K562 (cell line): ENCODE results near the gene SHC1. TPM values are rescaled to one million over a fixed set of nuclear protein-coding genes. Genes with fewer than 3 reads are reported as not detected.

Experiments
- ATF1 ChIP-seq, 2 experiments: fragments of 450-650 bp in 1 of 2; IDR thresholded peaks; 2 replicates each; pipeline ENCODE4 v1.6.1; 2016; ENCODE audit warnings: missing compliant biosample characterization in 1 of 2, missing genetic modification characterization in 1 of 2
- BACH1 ChIP-seq: fragments of 200-800 bp; sonication (Bioruptor generic); IDR thresholded peaks from 2 replicates; pipeline ENCODE4 v1.6.1; 2016; ENCODE audit warnings: missing genetic modification characterization, missing compliant biosample characterization
- FIP1L1 ChIP-seq: fragments of 200-400 bp; formaldehyde crosslinking; IDR thresholded peaks from 2 replicates; pipeline ENCODE4 v1.6.1; 2018; ENCODE audit warnings: mild to moderate bottlenecking, low read depth, low read length; ENCODE audit not compliant: poor library complexity, severe bottlenecking
- GATA2 ChIP-seq: sonication (generic); formaldehyde crosslinking; IDR thresholded peaks from 2 replicates; pipeline ENCODE4 v1.4.0; 2020; ENCODE audit warnings: mild to moderate bottlenecking, missing genetic modification reagents
- HNRNPUL1 ChIP-seq: fragments of 200-400 bp; formaldehyde crosslinking; IDR thresholded peaks from 2 replicates; pipeline ENCODE4 v1.6.1; 2017; ENCODE audit warnings: low read length
- ILF3 ChIP-seq: fragments of 450-650 bp; IDR thresholded peaks from 2 replicates; pipeline ENCODE4 v1.6.1; 2018; ENCODE audit warnings: antibody characterized with exemption, mild to moderate bottlenecking, moderate library complexity, borderline replicate concordance
- NBN ChIP-seq: fragments of 450-650 bp; IDR thresholded peaks from 2 replicates; pipeline ENCODE4 v1.6.1; 2016; ENCODE audit warnings: low read depth, mild to moderate bottlenecking
- RBM15 ChIP-seq: fragments of 200-400 bp; formaldehyde crosslinking; IDR thresholded peaks from 2 replicates; pipeline ENCODE4 v1.6.1; 2018; ENCODE audit warnings: mild to moderate bottlenecking, low read length, moderate library complexity; ENCODE audit not compliant: insufficient read depth
- SIX5 ChIP-seq, 2 experiments: IDR thresholded peaks; 2 replicates each; pipeline ENCODE4 v1.6.1; 2011; ENCODE audit warnings: low read length in 2 of 2, borderline replicate concordance in 1 of 2, low read depth in 1 of 2, mild to moderate bottlenecking in 1 of 2, moderate library complexity in 1 of 2; ENCODE audit not compliant: insufficient read depth in 1 of 2
- SMARCC2 ChIP-seq: fragments of 450-650 bp; IDR thresholded peaks from 2 replicates; pipeline ENCODE4 v1.6.1; 2017; ENCODE audit warnings: antibody characterized with exemption, moderate library complexity, mild to moderate bottlenecking, low read depth
- ZC3H8 ChIP-seq: fragments of 450-650 bp; IDR thresholded peaks from 2 replicates; pipeline ENCODE4 v1.6.1; 2017
- ZKSCAN3 ChIP-seq: fragments of 250-450 bp; sonication (Bioruptor Pico); IDR thresholded peaks from 2 replicates; pipeline ENCODE4 v1.4.0; 2020
- ZNF165 ChIP-seq: fragments of 250-450 bp; sonication (Bioruptor Pico); IDR thresholded peaks from 2 replicates; pipeline ENCODE4 v1.4.0; 2020; ENCODE audit warnings: borderline replicate concordance
- ZNF436 ChIP-seq: fragments of 250-450, 450-650 bp; sonication (Bioruptor Pico); formaldehyde crosslinking; IDR thresholded peaks from 2 replicates; pipeline ENCODE4 v1.7.0; 2020; ENCODE audit warnings: mild to moderate bottlenecking
- polyA plus RNA-seq, 8 experiments: library from polyadenylated mRNA; depleted of rRNA in 4 of 8; stranded (reverse) in 5 of 8; unstranded in 3 of 8; fragments of >200 nt; fragmentation: Nextera tagmentation in 2 of 8; fragmentation: Illumina TruSeq in 1 of 8; extraction: Ambion mirVana in 2 of 8; extraction: Trizol in 1 of 8; gene quantifications; 2 replicates each; pipeline versions ENCODE4 v1.2.1 to v1.2.3, GENCODE V29; 2011 to 2014; ENCODE audit warnings: inconsistent platforms in 1 of 8, missing spikeins in 1 of 8
- total RNA-seq, 7 experiments: library from RNA; depleted of rRNA in 6 of 7; stranded (reverse); fragments of >200 nt in 6 of 7; fragmentation: Illumina TruSeq in 2 of 7; extraction: Trizol in 2 of 7; gene quantifications; 2 replicates each; pipeline versions ENCODE4 v1.2.1 to v1.2.3, GENCODE V29; 2011 to 2021; ENCODE audit warnings: low replicate concordance in 1 of 7
- TF ChIP-seq, protein P1 (sequence below): fragments of 450-650 bp; formaldehyde crosslinking; IDR thresholded peaks from 2 replicates; pipeline ENCODE4 v1.4.0; 2020; ENCODE audit warnings: mild to moderate bottlenecking, moderate library complexity
- TF ChIP-seq, protein P2 (sequence below): fragments of 200-800 bp; sonication (Bioruptor generic); IDR thresholded peaks from 2 replicates; pipeline ENCODE4 v1.6.1; 2017; ENCODE audit warnings: missing genetic modification characterization, missing compliant biosample characterization
- TF ChIP-seq, protein P3 (sequence below), 3 experiments: fragments of 200-800 bp in 1 of 3; fragments of 250-450 bp in 1 of 3; fragments of 450-650 bp in 1 of 3; sonication (Bioruptor Pico) in 1 of 3; sonication (Bioruptor generic) in 1 of 3; formaldehyde crosslinking in 1 of 3; IDR thresholded peaks; 2 replicates each; pipeline versions ENCODE4 v1.6.1 to v1.8.0; 2016 to 2022; ENCODE audit warnings: mild to moderate bottlenecking in 2 of 3, missing genetic modification characterization in 2 of 3, missing compliant biosample characterization in 1 of 3, moderate library complexity in 1 of 3

Gene SHC1
- total and polyA plus RNA-seq, 9 of the 15 experiments (the other 6 are each of a cell fraction or from before 2014, with no cell fraction given): 4.1 to 113 (median 51.9) TPM

DNA sequence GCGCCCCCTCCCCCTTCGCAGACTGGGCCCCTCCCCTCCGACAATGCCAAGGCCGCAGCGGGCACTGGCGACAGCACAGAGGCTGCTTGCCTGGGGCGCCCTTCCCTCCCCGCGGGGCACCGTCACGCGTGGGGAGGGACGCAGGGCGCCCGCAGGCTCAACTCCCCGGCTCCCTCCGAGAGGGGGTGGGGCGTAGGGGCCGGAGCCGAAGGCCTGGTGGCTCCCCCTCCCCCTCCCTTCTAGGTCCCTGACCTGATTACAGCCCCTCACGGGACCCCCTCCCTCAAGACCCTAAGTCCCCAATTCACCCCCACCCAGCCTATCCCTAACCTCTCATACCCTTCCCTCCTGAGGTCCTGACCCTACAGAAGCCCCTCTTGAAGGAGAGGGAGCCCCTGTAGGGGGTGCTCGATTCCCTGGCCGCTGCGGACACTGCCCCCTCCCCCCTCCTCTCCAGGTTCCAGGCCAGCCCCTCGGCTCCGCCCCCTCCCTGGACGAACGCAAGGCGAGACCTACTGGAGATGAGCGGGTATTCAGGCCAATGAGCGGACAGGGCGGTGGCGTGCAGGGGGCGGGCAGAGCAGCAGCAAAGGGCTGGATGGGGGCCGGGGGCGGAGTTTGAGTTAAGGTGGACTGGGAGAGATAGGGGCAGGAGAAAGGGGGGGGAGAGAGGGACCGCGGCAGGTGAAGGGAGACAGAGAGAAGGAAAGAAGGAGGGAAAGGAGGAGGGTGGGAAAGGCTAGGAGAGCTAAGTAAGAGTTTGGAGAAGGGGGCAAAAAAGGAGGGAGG lies 31.3 kb upstream of the SHC1 start (continued):
- TF ChIP-seq ZNF165 (CRISPR knock-in tag) (no peak), RBM15 (no peak), NBN (peak; percentile 88), SMARCC2 (no peak), ZC3H8 (no peak), ATF1 (CRISPR knock-in tag; IDR thresholded peaks at IDR 0.05) (no peak), ATF1 (tag; IDR thresholded peaks at IDR 0.05) (peak; percentile 42), BACH1 (tag) (no peak), FIP1L1 (no peak), ZKSCAN3 (CRISPR knock-in tag) (no peak), HNRNPUL1 (no peak), ILF3 (no peak), GATA2 (CRISPR knock-in tag) (no peak), ZNF436 (CRISPR knock-in tag) (no peak), SIX5 (IDR thresholded peaks at IDR 0.05; ENCODE audit: borderline replicate concordance in 1 of 2, insufficient read depth in 1 of 2, low read depth in 1 of 2, low read length in 2 of 2) (no peak)
- TF ChIP-seq, protein P1, sequence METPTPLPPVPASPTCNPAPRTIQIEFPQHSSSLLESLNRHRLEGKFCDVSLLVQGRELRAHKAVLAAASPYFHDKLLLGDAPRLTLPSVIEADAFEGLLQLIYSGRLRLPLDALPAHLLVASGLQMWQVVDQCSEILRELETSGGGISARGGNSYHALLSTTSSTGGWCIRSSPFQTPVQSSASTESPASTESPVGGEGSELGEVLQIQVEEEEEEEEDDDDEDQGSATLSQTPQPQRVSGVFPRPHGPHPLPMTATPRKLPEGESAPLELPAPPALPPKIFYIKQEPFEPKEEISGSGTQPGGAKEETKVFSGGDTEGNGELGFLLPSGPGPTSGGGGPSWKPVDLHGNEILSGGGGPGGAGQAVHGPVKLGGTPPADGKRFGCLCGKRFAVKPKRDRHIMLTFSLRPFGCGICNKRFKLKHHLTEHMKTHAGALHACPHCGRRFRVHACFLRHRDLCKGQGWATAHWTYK: peak; percentile 50; the same call in 1 of the 2 replicates
- TF ChIP-seq, protein P2, sequence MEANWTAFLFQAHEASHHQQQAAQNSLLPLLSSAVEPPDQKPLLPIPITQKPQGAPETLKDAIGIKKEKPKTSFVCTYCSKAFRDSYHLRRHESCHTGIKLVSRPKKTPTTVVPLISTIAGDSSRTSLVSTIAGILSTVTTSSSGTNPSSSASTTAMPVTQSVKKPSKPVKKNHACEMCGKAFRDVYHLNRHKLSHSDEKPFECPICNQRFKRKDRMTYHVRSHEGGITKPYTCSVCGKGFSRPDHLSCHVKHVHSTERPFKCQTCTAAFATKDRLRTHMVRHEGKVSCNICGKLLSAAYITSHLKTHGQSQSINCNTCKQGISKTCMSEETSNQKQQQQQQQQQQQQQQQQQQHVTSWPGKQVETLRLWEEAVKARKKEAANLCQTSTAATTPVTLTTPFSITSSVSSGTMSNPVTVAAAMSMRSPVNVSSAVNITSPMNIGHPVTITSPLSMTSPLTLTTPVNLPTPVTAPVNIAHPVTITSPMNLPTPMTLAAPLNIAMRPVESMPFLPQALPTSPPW (CRISPR knock-in tag): peak; percentile 81
- TF ChIP-seq, protein P3, sequence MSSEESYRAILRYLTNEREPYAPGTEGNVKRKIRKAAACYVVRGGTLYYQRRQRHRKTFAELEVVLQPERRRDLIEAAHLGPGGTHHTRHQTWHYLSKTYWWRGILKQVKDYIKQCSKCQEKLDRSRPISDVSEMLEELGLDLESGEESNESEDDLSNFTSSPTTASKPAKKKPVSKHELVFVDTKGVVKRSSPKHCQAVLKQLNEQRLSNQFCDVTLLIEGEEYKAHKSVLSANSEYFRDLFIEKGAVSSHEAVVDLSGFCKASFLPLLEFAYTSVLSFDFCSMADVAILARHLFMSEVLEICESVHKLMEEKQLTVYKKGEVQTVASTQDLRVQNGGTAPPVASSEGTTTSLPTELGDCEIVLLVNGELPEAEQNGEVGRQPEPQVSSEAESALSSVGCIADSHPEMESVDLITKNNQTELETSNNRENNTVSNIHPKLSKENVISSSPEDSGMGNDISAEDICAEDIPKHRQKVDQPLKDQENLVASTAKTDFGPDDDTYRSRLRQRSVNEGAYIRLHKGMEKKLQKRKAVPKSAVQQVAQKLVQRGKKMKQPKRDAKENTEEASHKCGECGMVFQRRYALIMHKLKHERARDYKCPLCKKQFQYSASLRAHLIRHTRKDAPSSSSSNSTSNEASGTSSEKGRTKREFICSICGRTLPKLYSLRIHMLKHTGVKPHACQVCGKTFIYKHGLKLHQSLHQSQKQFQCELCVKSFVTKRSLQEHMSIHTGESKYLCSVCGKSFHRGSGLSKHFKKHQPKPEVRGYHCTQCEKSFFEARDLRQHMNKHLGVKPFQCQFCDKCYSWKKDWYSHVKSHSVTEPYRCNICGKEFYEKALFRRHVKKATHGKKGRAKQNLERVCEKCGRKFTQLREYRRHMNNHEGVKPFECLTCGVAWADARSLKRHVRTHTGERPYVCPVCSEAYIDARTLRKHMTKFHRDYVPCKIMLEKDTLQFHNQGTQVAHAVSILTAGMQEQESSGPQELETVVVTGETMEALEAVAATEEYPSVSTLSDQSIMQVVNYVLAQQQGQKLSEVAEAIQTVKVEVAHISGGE (CRISPR knock-in tag; IDR thresholded peaks at IDR 0.05): no peak
